Measurements from ENCODE around the gene TMEM250.

The TMEM250 gene

GRCh38 chr9:136147038-136147889 is 28.6 kb upstream of the TMEM250 start:
- DNase-seq: no peak

GRCh38 chr9:136146126-136147037 is 27.7 kb upstream of the TMEM250 start:
- DNase-seq: no peak

GRCh38 chr9:136145580-136145979 is 26.9 kb upstream of the TMEM250 start:
- no peak for DNase-seq

- DNase-seq: no peak
Measured at GRCh38 chr9:136144450-136144849, 25.8 kb upstream of the TMEM250 start.

- no peak for DNase-seq
Measured at GRCh38 chr9:136143215-136144001, 24.7 kb upstream of the TMEM250 start.

GRCh38 chr9:136142859-136143214 is 24.2 kb upstream of the TMEM250 start:
- DNase-seq: no peak

- DNase-seq: no peak
Measured at GRCh38 chr9:136142414-136142796, 23.7 kb upstream of the TMEM250 start.

- DNase-seq: no peak
Measured at GRCh38 chr9:136141682-136142413, 23.2 kb upstream of the TMEM250 start.

GRCh38 chr9:136140966-136141365 is 22.3 kb upstream of the TMEM250 start:
- DNase-seq: peak; percentile 59 to 73

- no peak for DNase-seq
Measured at GRCh38 chr9:136140046-136140445, 21.4 kb upstream of the TMEM250 start.

GRCh38 chr9:136138566-136138965 is 19.9 kb upstream of the TMEM250 start:
- DNase-seq: no peak

GRCh38 chr9:136137321-136138265 is 18.9 kb upstream of the TMEM250 start:
- no peak for DNase-seq

- no peak for DNase-seq
Measured at GRCh38 chr9:136136127-136136925, 17.7 kb upstream of the TMEM250 start.

GRCh38 chr9:136135326-136136126 is 16.9 kb upstream of the TMEM250 start:
- no peak for DNase-seq

GRCh38 chr9:136133959-136134484 is 15.3 kb upstream of the TMEM250 start:
- no peak for DNase-seq

- peak in 1 of 2 experiments; percentile 55 for DNase-seq
Measured at GRCh38 chr9:136133191-136133958, 14.7 kb upstream of the TMEM250 start.

- no peak for DNase-seq
Measured at GRCh38 chr9:136132512-136133050, 13.9 kb upstream of the TMEM250 start.

Measured in NCI-H446 (cell line).